NCI-H345 (cell line): ENCODE results near the gene UBE2L3.
"Not testable (repeated sequence)": the region's sequence is repeated elsewhere in the genome, so short reads cannot be mapped to it uniquely, and the experiment has no call there.

ENCODE experiments used
- DNase-seq: peaks from one replicate; lab custom pipeline; 2025; lab: John Stamatoyannopoulos, UW

The UBE2L3 gene

GRCh38 chr22:21567456-21568346, at the start of gene UBE2L3:
Gene UBE2L3, plus strand, starts transcription at chr22:21567714. Its CDS starts 31 bp downstream, at chr22:21567745.
- DNase-seq, result peak; percentile 73

- not testable (repeated sequence) for DNase-seq
Observed at GRCh38 chr22:21526705-21527500, 40.6 kb upstream of the UBE2L3 start.

GRCh38 chr22:21531525-21531924, 36.0 kb upstream of the UBE2L3 start:
- DNase-seq, result not testable (repeated sequence)

GRCh38 chr22:21532863-21533648, 34.5 kb upstream of the UBE2L3 start:
- DNase-seq, result not testable (repeated sequence)

DNA sequence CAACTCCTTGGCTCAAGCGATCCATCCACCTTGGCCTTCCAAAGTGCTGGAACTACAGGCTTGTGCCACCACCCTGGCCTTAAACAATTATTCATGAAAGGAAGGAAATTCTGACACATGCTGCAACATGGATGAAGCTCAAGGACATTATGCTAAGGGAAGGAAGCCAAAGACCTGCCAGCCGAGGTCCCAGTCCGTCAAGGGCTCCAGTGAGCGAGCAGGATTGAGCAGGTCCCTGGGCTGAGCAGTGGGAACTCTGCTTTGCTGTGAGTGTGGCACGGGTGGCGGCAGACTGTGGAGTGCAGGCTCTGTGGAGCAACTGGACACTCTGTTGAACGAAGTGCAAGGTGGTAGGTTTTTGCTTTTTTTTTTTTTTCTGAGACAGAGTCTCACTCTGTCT, 27.7 kb upstream of the UBE2L3 start:
- DNase-seq, result not testable (repeated sequence)

DNA sequence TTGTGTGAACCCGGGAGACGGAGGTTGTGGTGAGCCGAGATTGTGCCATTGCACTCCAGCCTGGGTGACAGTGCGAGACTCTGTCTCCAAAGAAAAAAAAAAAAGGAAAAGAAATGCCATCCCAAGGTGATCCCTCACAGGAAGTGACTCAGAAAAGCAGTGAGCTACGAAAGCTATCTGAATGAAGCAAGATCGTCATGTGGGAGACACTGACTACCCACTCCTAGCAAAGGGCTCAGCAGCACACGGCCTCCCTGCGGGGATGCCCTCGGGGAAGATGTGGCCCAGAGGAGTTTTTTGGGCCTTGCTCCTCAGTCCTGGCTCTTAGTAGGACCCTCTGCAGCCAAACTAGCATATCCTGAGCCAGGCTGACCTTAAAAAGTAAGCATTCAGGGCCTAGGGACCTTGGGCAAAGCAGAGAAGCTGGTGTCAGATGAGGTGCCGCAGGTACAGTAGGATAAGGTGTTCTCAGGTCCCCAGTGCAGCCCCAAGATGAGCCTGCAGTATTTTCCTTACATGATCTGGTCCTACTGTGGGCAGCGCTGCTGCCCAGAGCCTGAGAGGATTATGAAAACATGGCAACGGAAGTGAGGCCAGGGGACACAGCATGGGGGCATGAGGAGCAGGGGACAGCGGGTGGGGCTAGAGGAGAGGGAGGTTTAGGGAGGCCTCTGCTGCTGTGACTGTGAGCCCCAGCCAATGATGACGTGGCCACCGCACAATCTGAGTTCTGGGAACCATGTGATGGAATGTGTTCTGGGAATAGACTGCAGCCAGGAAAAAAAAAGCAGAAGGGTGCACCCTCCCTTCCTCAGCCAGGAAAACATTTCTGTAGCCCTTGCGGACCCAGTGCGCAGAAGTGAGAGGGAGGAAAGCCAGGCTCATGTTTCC, 22.8 kb upstream of the UBE2L3 start:
- not testable (repeated sequence) for DNase-seq

DNA sequence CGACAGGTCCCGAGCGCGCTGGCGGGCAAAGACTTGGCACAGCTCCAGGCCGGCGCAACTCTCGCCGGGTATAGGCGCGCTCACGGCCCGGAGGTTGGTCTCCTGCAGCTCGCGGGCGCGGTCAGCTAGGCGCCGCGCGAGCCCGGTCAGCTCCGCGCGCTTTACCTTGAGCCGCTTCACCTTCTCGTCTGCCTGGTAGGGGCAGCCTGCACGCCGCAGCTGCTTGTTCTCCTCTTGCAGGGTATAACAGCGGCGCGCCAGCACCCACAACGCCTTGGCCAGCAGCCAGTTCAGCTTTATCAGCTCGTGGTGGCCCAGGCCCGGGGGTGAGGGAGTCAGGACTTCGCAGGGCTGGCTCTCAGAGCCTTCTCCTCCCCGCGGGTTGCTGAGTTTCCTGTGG, 18.0 kb upstream of the UBE2L3 start:
- DNase-seq, result not testable (repeated sequence)

- DNase-seq, result not testable (repeated sequence)
Observed at GRCh38 chr22:21550008-21550677, 17.4 kb upstream of the UBE2L3 start.

DNA sequence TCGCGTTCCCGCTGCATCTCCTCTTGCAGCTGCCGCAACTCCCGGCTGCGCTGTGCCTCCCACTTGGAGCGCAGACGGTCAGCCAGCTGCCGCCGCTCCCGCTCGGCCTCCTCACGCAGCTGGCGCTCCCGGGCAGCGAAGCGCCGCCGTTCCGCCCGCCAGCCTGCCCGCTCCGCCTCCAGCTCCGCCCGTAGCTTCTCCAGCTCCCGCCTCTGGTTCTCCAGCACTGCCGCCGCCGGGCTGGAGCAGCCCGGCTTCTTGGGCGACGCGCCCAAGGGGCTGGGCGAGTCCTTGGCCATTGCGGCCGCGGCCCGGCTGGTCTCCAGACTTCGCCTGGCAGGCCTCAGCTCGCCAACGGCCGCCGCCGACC, 16.9 kb upstream of the UBE2L3 start:
- not testable (repeated sequence) for DNase-seq

GRCh38 chr22:21551361-21551760, 16.2 kb upstream of the UBE2L3 start, which contains the start of gene RIMBP3C:
Gene RIMBP3C, minus strand, starts transcription at chr22:21551461. Its CDS starts 485 bp downstream, at chr22:21550976.
- not testable (repeated sequence) for DNase-seq

- not testable (repeated sequence) for DNase-seq
Observed at GRCh38 chr22:21559345-21560125, 8.0 kb upstream of the UBE2L3 start.

DNA sequence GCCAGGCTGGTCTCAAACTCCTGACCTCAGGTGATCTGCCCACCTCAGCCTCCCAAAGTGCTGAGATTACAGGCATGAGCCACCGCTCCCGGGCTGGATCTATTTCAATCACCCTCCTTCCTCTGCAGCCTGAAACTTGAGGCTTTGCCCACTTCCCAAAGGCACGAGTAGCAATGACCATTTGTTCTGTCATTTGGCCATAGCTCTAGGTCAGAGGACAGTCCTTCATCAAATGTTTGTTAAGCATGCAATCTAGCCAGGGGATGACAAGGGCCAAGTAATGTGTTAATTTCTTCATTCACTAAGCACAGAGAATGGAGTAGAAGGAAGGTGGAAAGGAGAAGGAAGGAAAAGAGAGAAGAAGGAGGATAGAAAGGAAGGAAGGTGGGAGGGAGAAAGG, 6.9 kb upstream of the UBE2L3 start:
- DNase-seq, result not testable (repeated sequence)

GRCh38 chr22:21563912-21564311, 3.6 kb upstream of the UBE2L3 start:
- no peak for DNase-seq

GRCh38 chr22:21564411-21564810, 3.1 kb upstream of the UBE2L3 start:
- no peak for DNase-seq

DNA sequence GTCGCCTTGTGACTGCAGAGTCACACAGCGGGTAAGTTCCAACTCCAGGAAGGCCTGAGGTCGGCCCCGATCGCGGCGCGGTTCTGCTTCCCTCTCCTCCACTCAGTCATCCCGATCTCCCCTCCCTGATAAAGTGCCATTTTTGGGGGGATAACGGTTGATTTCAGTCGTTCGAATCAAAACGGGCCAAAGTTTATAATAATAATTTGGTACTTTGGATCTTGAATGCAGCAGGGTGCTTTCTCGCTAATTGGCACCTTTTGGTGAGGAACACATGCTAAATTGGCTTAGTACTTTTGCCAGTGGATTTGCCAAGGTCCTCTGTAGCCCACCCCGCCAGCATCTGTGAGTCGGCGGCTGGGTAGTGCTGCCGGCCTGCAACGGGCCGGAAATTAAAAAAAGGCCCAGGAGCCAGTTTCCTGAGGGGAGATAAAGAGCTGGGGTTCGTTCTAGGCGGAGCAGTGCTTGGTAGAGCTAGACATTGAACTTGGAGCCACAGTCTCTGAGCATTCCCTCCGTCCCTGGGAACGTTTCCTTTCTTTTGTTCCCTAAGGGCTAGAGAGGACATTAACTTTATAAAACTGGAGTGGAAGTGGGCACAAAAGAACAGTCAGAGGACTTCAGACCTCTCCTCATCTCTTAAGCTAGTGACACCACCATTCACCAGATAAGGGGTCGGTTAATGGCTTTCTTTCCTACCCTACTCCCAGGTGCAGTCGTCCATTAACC, 997 bp downstream of the UBE2L3 start:
- no peak for DNase-seq

- DNase-seq, result not testable (repeated sequence)
Observed at GRCh38 chr22:21569076-21569427, 1.5 kb downstream of the UBE2L3 start.

DNA sequence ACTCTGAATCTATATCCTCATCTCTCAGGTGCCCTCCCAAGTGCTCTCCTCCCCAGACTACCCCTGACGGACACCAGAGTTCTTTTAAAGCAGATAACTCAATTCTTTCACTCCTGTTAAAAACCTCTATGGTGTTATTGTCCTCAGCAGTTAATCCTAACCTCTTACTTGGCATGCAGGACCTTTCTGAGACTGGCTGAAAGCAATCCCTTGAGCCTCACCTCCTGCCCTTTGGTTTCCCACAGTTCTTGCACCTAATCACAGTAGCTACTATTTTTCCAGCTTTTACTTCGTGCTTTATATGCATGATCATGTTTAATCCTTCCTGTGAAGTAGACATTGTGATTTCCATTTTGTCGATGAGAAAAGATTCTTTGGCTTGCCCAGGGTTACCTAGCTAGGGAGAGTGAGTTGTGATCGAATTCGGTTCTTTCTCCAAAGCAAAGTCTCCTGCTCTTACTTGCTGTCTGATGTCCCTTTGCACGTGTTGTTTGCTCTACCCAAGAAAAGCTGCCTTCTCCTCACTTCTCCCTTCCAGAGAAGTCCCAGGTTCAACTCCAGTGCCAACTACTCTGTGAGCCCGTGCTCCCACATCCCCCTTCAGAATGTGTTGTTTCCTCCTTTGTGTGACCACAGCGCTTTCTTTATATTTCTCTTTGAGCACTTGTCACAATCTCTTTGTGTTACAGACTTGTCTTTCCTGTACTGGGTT, 2.1 kb downstream of the UBE2L3 start:
- DNase-seq, result no peak

DNA sequence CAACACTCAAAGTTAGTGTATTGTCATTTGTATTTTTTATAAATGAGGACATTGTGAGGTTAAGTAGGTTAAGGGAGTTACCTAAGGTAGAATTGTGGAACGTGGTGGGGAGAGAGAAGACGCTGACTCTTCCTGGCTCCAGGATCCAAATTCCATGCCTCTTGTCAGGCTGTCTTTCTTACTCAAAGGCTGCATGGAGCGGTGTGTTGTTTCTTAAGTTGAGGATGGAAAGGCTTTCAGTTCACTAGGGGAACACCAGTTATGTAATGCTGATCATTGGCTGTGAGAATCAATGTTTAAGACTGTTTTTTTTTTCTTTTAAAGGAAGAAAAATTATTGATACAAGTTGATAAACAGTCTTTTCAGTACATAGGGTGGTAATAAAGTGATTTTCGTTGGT, 2.9 kb downstream of the UBE2L3 start:
- DNase-seq, result no peak
